GM23338 (cell line): ENCODE results near the gene TBC1D16. TPM values are rescaled to one million over a fixed set of nuclear protein-coding genes. Genes with fewer than 3 reads are reported as not detected.
A peak's percentile ranks its signal among the peaks of the same experiment; 100 is the strongest.

Experiments
- ATAC-seq: fragments of 200-7000 bp; cut with Tn5 transposase; 3 replicates; pipeline ENCODE4 v1.9.1; 2020
- DNase-seq: peaks from one replicate; pipeline ENCODE4 v3.0.0-alpha.2; 2015; ENCODE audit warnings: low spot score
- H2AFZ ChIP-seq: fragments of 200-600 bp; sonication (generic); 2 replicates; pipeline ENCODE4 v1.8.0; 2016; ENCODE audit warnings: antibody characterized with exemption, mild to moderate bottlenecking, moderate library complexity
- H3F3A ChIP-seq: fragments of 200-600 bp; sonication (generic); replicated peaks from 2 replicates; pipeline ENCODE4 v1.8.0; 2017; ENCODE audit warnings: antibody characterized with exemption, mixed run types, low read depth
- H3K27ac ChIP-seq: fragments of 200-600 bp; sonication (generic); 2 replicates; pipeline ENCODE4 v1.6.1; 2016; ENCODE audit warnings: low read depth
- H3K27me3 ChIP-seq: fragments of 200-600 bp; sonication (generic); 2 replicates; pipeline ENCODE4 v1.8.0; 2016; ENCODE audit warnings: mild to moderate bottlenecking, mixed run types, moderate library complexity; ENCODE audit not compliant: insufficient read depth
- H3K36me3 ChIP-seq: fragments of 200-600 bp; sonication (generic); 2 replicates; pipeline ENCODE4 v1.8.0; 2016; ENCODE audit warnings: mild to moderate bottlenecking; ENCODE audit not compliant: insufficient read depth
- H3K4me1 ChIP-seq: fragments of 200-600 bp; sonication (generic); 2 replicates; pipeline ENCODE4 v1.8.0; 2016; ENCODE audit warnings: mild to moderate bottlenecking, moderate library complexity; ENCODE audit not compliant: insufficient read depth
- H3K4me2 ChIP-seq: fragments of 200-600 bp; sonication (generic); 2 replicates; pipeline ENCODE4 v1.7.1; 2017; ENCODE audit warnings: mixed run types
- H3K4me3 ChIP-seq: fragments of 200-600 bp; sonication (generic); 2 replicates; pipeline ENCODE4 v1.6.1; 2016; ENCODE audit warnings: mixed run types
- H3K79me2 ChIP-seq: fragments of 200-600 bp; sonication (generic); replicated peaks from 2 replicates; pipeline ENCODE4 v1.8.0; 2017; ENCODE audit warnings: mild to moderate bottlenecking; ENCODE audit not compliant: insufficient read depth
- H3K9me2 ChIP-seq: fragments of 200-600 bp; sonication (generic); 2 replicates; pipeline ENCODE4 v1.8.0; 2017; ENCODE audit not compliant: insufficient read depth
- H4K20me1 ChIP-seq: fragments of 200-600 bp; sonication (generic); replicated peaks from 2 replicates; pipeline ENCODE4 v1.8.0; 2017; ENCODE audit warnings: mild to moderate bottlenecking; ENCODE audit not compliant: insufficient read depth
- H3K27ac Mint-ChIP-seq: 2 replicates; pipeline ENCODE4 v1.8.0; 2020; ENCODE audit warnings: inconsistent platforms, mild to moderate bottlenecking, moderate library complexity, mixed read lengths
- H3K27me3 Mint-ChIP-seq: 3 replicates; pipeline ENCODE4 v1.8.0; 2022; ENCODE audit warnings: low read depth, mild to moderate bottlenecking, moderate library complexity, mixed read lengths, inconsistent platforms; ENCODE audit not compliant: insufficient read depth, poor library complexity
- H3K36me3 Mint-ChIP-seq: 3 replicates; pipeline ENCODE4 v1.8.0; 2021; ENCODE audit warnings: low read depth, mild to moderate bottlenecking, inconsistent platforms, moderate library complexity, mixed read lengths
- H3K4me1 Mint-ChIP-seq: 3 replicates; pipeline ENCODE4 v1.8.0; 2020; ENCODE audit warnings: mild to moderate bottlenecking, inconsistent platforms, mixed read lengths
- H3K4me3 Mint-ChIP-seq: 3 replicates; pipeline ENCODE4 v1.8.0; 2021; ENCODE audit warnings: moderate library complexity, mild to moderate bottlenecking, inconsistent platforms, mixed read lengths
- H3K9me3 Mint-ChIP-seq: 3 replicates; pipeline ENCODE4 v1.8.0; 2020; ENCODE audit warnings: moderate library complexity, mild to moderate bottlenecking, inconsistent platforms, mixed read lengths
- CREB1 ChIP-seq: fragments of 250-450 bp; sonication (Bioruptor Pico); IDR thresholded peaks from 2 replicates; pipeline ENCODE4 v1.5.0; 2020; ENCODE audit warnings: low read depth, mild to moderate bottlenecking, moderate library complexity
- CTCF ChIP-seq, 2 experiments: fragments of 200-600 bp in 1 of 2; sonication (generic) in 1 of 2; conservative IDR thresholded peaks; 2 replicates each; pipeline versions ENCODE4 v1.5.1 to v1.6.1; 2016 to 2017; ENCODE audit warnings: antibody characterized with exemption in 2 of 2, low read depth in 2 of 2, mild to moderate bottlenecking in 2 of 2, moderate library complexity in 1 of 2
- ETS1 ChIP-seq: IDR thresholded peaks from 2 replicates; pipeline ENCODE4 v1.6.1; 2016; ENCODE audit warnings: antibody characterized with exemption
- EZH2 ChIP-seq: fragments of 200-600 bp; sonication (generic); IDR thresholded peaks from one replicate; pipeline ENCODE4 v1.8.0; 2017; ENCODE audit warnings: antibody characterized with exemption, mild to moderate bottlenecking, low read depth; ENCODE audit not compliant: unreplicated experiment
- EZH2phosphoT487 ChIP-seq: fragments of 200-600 bp; sonication (generic); IDR thresholded peaks from one replicate; pipeline ENCODE4 v1.8.1; 2018; ENCODE audit warnings: antibody characterized with exemption; ENCODE audit not compliant: unreplicated experiment
- JUNB ChIP-seq: IDR thresholded peaks from one replicate; pipeline ENCODE4 v1.6.1; 2016; ENCODE audit warnings: antibody characterized with exemption; ENCODE audit not compliant: unreplicated experiment
- POLR2AphosphoS5 ChIP-seq: IDR thresholded peaks from 2 replicates; pipeline ENCODE4 v1.6.1; 2016; ENCODE audit warnings: antibody characterized with exemption, low read depth
- STAT1 ChIP-seq: IDR thresholded peaks from one replicate; pipeline ENCODE4 v1.6.1; 2016; ENCODE audit warnings: antibody characterized with exemption; ENCODE audit not compliant: unreplicated experiment
- ZNF114 ChIP-seq: fragments of 250-450 bp; sonication (Bioruptor Pico); IDR thresholded peaks from 2 replicates; pipeline ENCODE4 v1.5.0; 2020; ENCODE audit warnings: mild to moderate bottlenecking, moderate library complexity
- polyA plus RNA-seq: library from polyadenylated mRNA; unstranded; fragments of >200 nt; fragmentation: Nextera tagmentation; extraction: Ambion mirVana; gene quantifications from 2 replicates; pipeline ENCODE4 v1.2.1, GENCODE V29; 2016
- total RNA-seq: library from RNA; depleted of rRNA; stranded (reverse); fragments of >200 nt; shearing (Covaris generic); gene quantifications from 2 replicates; pipeline ENCODE4 v1.2.3, GENCODE V29; 2014
- TF ChIP-seq, protein P1 (sequence below): fragments of 250-450 bp; sonication (Bioruptor Pico); IDR thresholded peaks from 2 replicates; pipeline ENCODE4 v1.5.0; 2020; ENCODE audit warnings: mild to moderate bottlenecking, moderate library complexity
- TF ChIP-seq, protein P2 (sequence below): IDR thresholded peaks from one replicate; pipeline ENCODE4 v1.6.1; 2018; ENCODE audit warnings: antibody characterized with exemption; ENCODE audit not compliant: unreplicated experiment

The TBC1D16 gene
- total and polyA plus RNA-seq, 2 experiments from 2014 or later: 16.7 to 104 TPM

- Histone ChIP-seq H3K36me3 (no peaks in the 10 kb centered on the region), H3K27ac (no peak overlapping the region), H3K79me2 (no peaks in the 10 kb centered on the region), H4K20me1 (no peaks in the 10 kb centered on the region), H3K27me3 (no peaks in the 10 kb centered on the region), H3K4me3 (no peak overlapping the region), H3F3A (no peaks in the 10 kb centered on the region), H3K4me2 (no peak overlapping the region), H3K4me1 (no peaks in the 10 kb centered on the region), H2AFZ (no peak overlapping the region), H3K9me2 (peaks cover 11% of the 10 kb centered on the region)
- no peak for TF ChIP-seq POLR2AphosphoS5
- TF ChIP-seq STAT1: no peak
- no peak for TF ChIP-seq CREB1 (CRISPR knock-in tag)
- no peak for TF ChIP-seq JUNB
- no peak for TF ChIP-seq ETS1
- TF ChIP-seq, protein P1, sequence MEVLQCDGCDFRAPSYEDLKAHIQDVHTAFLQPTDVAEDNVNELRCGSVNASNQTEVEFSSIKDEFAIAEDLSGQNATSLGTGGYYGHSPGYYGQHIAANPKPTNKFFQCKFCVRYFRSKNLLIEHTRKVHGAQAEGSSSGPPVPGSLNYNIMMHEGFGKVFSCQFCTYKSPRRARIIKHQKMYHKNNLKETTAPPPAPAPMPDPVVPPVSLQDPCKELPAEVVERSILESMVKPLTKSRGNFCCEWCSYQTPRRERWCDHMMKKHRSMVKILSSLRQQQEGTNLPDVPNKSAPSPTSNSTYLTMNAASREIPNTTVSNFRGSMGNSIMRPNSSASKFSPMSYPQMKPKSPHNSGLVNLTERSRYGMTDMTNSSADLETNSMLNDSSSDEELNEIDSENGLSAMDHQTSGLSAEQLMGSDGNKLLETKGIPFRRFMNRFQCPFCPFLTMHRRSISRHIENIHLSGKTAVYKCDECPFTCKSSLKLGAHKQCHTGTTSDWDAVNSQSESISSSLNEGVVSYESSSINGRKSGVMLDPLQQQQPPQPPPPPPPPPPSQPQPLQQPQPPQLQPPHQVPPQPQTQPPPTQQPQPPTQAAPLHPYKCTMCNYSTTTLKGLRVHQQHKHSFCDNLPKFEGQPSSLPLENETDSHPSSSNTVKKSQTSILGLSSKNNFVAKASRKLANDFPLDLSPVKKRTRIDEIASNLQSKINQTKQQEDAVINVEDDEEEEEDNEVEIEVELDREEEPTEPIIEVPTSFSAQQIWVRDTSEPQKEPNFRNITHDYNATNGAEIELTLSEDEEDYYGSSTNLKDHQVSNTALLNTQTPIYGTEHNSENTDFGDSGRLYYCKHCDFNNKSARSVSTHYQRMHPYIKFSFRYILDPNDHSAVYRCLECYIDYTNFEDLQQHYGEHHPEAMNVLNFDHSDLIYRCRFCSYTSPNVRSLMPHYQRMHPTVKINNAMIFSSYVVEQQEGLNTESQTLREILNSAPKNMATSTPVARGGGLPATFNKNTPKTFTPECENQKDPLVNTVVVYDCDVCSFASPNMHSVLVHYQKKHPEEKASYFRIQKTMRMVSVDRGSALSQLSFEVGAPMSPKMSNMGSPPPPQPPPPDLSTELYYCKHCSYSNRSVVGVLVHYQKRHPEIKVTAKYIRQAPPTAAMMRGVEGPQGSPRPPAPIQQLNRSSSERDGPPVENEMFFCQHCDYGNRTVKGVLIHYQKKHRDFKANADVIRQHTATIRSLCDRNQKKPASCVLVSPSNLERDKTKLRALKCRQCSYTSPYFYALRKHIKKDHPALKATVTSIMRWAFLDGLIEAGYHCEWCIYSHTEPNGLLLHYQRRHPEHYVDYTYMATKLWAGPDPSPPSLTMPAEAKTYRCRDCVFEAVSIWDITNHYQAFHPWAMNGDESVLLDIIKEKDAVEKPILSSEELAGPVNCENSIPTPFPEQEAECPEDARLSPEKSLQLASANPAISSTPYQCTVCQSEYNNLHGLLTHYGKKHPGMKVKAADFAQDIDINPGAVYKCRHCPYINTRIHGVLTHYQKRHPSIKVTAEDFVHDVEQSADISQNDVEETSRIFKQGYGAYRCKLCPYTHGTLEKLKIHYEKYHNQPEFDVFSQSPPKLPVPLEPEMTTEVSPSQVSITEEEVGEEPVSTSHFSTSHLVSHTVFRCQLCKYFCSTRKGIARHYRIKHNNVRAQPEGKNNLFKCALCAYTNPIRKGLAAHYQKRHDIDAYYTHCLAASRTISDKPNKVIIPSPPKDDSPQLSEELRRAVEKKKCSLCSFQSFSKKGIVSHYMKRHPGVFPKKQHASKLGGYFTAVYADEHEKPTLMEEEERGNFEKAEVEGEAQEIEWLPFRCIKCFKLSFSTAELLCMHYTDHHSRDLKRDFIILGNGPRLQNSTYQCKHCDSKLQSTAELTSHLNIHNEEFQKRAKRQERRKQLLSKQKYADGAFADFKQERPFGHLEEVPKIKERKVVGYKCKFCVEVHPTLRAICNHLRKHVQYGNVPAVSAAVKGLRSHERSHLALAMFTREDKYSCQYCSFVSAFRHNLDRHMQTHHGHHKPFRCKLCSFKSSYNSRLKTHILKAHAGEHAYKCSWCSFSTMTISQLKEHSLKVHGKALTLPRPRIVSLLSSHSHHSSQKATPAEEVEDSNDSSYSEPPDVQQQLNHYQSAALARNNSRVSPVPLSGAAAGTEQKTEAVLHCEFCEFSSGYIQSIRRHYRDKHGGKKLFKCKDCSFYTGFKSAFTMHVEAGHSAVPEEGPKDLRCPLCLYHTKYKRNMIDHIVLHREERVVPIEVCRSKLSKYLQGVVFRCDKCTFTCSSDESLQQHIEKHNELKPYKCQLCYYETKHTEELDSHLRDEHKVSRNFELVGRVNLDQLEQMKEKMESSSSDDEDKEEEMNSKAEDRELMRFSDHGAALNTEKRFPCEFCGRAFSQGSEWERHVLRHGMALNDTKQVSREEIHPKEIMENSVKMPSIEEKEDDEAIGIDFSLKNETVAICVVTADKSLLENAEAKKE: no peak
- TF ChIP-seq EZH2phosphoT487: no peak
- no peak for TF ChIP-seq ZNF114 (CRISPR knock-in tag)
- TF ChIP-seq, protein P2, sequence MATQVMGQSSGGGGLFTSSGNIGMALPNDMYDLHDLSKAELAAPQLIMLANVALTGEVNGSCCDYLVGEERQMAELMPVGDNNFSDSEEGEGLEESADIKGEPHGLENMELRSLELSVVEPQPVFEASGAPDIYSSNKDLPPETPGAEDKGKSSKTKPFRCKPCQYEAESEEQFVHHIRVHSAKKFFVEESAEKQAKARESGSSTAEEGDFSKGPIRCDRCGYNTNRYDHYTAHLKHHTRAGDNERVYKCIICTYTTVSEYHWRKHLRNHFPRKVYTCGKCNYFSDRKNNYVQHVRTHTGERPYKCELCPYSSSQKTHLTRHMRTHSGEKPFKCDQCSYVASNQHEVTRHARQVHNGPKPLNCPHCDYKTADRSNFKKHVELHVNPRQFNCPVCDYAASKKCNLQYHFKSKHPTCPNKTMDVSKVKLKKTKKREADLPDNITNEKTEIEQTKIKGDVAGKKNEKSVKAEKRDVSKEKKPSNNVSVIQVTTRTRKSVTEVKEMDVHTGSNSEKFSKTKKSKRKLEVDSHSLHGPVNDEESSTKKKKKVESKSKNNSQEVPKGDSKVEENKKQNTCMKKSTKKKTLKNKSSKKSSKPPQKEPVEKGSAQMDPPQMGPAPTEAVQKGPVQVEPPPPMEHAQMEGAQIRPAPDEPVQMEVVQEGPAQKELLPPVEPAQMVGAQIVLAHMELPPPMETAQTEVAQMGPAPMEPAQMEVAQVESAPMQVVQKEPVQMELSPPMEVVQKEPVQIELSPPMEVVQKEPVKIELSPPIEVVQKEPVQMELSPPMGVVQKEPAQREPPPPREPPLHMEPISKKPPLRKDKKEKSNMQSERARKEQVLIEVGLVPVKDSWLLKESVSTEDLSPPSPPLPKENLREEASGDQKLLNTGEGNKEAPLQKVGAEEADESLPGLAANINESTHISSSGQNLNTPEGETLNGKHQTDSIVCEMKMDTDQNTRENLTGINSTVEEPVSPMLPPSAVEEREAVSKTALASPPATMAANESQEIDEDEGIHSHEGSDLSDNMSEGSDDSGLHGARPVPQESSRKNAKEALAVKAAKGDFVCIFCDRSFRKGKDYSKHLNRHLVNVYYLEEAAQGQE: no peak
- no peak for TF ChIP-seq CTCF (conservative IDR thresholded peaks at IDR 0.05; ENCODE audit: low read depth in 2 of 2)
- no peak for TF ChIP-seq EZH2
- H3K36me3 Mint-ChIP-seq: no peaks in the 10 kb centered on the region; the same call in 2 of the 3 replicates
- ATAC-seq (no peak), DNase-seq (no peak)
- peaks cover 3% of the 10 kb centered on the region; the same call in 1 of the 3 replicates for H3K9me3 Mint-ChIP-seq
- H3K27me3 Mint-ChIP-seq: peaks cover 15% of the 10 kb centered on the region
- peak overlapping the region; percentile 8; the same call in 1 of the 2 replicates for H3K27ac Mint-ChIP-seq
- peaks cover 4% of the 10 kb centered on the region; the same call in 1 of the 3 replicates for H3K4me1 Mint-ChIP-seq
- no peak overlapping the region for H3K4me3 Mint-ChIP-seq
Observed at GRCh38 chr17:79890706-79891105, 145.0 kb downstream of the TBC1D16 start.
